GM19043 (cell line): ENCODE measurements around the gene GPC6.
"Not testable (repeated sequence)": the region's sequence is repeated elsewhere in the genome, so short reads cannot be mapped to it uniquely, and the experiment has no call there.

Experiments
- ATAC-seq: cut with Tn5 transposase; IDR thresholded peaks from one replicate; pipeline ENCODE4 v1.9.1; 2021; ENCODE audit warnings: low read depth; ENCODE audit not compliant: unreplicated experiment

GPC6 gene

GRCh38 chr13:94300401-94300800 lies 1073.8 kb downstream of the GPC6 start:
- no peak for ATAC-seq

GRCh38 chr13:94301487-94301886 lies 1074.9 kb downstream of the GPC6 start:
- no peak for ATAC-seq

GRCh38 chr13:94302847-94303565 lies 1076.4 kb downstream of the GPC6 start:
- not testable (repeated sequence) for ATAC-seq

- no peak for ATAC-seq
Observed at GRCh38 chr13:94303644-94304174, 1077.1 kb downstream of the GPC6 start.

- ATAC-seq: no peak
Observed at GRCh38 chr13:94305033-94305432, 1078.4 kb downstream of the GPC6 start.

GRCh38 chr13:94305463-94305862 lies 1078.9 kb downstream of the GPC6 start:
- ATAC-seq: no peak

- ATAC-seq: no peak
Observed at GRCh38 chr13:94305934-94306333, 1079.3 kb downstream of the GPC6 start.

- ATAC-seq: no peak
Observed at GRCh38 chr13:94308832-94309231, 1082.2 kb downstream of the GPC6 start.

GRCh38 chr13:94309576-94309975 lies 1083.0 kb downstream of the GPC6 start:
- ATAC-seq: no peak

GRCh38 chr13:94309997-94310855 lies 1083.6 kb downstream of the GPC6 start:
- no peak for ATAC-seq

GRCh38 chr13:94311893-94312292 lies 1085.3 kb downstream of the GPC6 start:
- no peak for ATAC-seq

GRCh38 chr13:94312511-94313216 lies 1086.1 kb downstream of the GPC6 start:
- ATAC-seq: no peak

- ATAC-seq: no peak
Observed at GRCh38 chr13:94313321-94313910, 1086.8 kb downstream of the GPC6 start.

- ATAC-seq: no peak
Observed at GRCh38 chr13:94313926-94314325, 1087.3 kb downstream of the GPC6 start.

GRCh38 chr13:94315188-94315587 lies 1088.6 kb downstream of the GPC6 start:
- ATAC-seq: no peak

GRCh38 chr13:94317063-94317491 lies 1090.5 kb downstream of the GPC6 start:
- peak; percentile 41 for ATAC-seq

GRCh38 chr13:94318418-94318817 lies 1091.8 kb downstream of the GPC6 start:
- no peak for ATAC-seq

- no peak for ATAC-seq
Observed at GRCh38 chr13:94319501-94319900, 1092.9 kb downstream of the GPC6 start.

- ATAC-seq: no peak
Observed at GRCh38 chr13:94322925-94323763, 1096.5 kb downstream of the GPC6 start.
